HEK293T (cell line): Measurements from ENCODE around the gene SAMSN1.

Experiments
- CTCF ChIA-PET: fragments of 350-600 bp; formaldehyde crosslinking; extraction: SDS; loops from one replicate; lab custom pipeline; 2021; ENCODE audit warnings: antibody characterized with exemption, inconsistent platforms; lab: Yijun Ruan, JAX
- POLR2A ChIA-PET: fragments of 350-600 bp; formaldehyde crosslinking; extraction: SDS; loops from one replicate; lab custom pipeline; 2020; ENCODE audit warnings: antibody characterized with exemption, inconsistent platforms; lab: Yijun Ruan, JAX
- DNase-seq: peaks from one replicate; pipeline ENCODE4 v3.0.0; 2012; ENCODE audit warnings: mixed read lengths; ENCODE audit errors: extremely low spot score
- ARNT ChIP-seq: fragments of 450-650 bp; IDR thresholded peaks from 2 replicates; pipeline ENCODE4 v1.6.1; 2017; ENCODE audit warnings: mild to moderate bottlenecking
- BHLHE40 ChIP-seq: fragments of 450-650 bp; IDR thresholded peaks from 2 replicates; pipeline ENCODE4 v1.6.1; 2016; ENCODE audit warnings: mild to moderate bottlenecking, moderate library complexity, borderline replicate concordance
- CTBP1 ChIP-seq: fragments of 450-650 bp; IDR thresholded peaks from 2 replicates; pipeline ENCODE4 v1.6.1; 2016; ENCODE audit warnings: borderline replicate concordance
- ELF4 ChIP-seq: fragments of 450-650 bp; IDR thresholded peaks from 2 replicates; pipeline ENCODE4 v1.6.1; 2017; ENCODE audit warnings: antibody characterized with exemption
- FOXA1 ChIP-seq: fragments of 450-650 bp; IDR thresholded peaks from 2 replicates; pipeline ENCODE4 v1.6.1; 2016; ENCODE audit warnings: mild to moderate bottlenecking
- FOXK2 ChIP-seq: fragments of 450-650 bp; IDR thresholded peaks from 2 replicates; pipeline ENCODE4 v1.6.1; 2016; ENCODE audit warnings: mild to moderate bottlenecking
- FOXM1 ChIP-seq: fragments of 450-650 bp; IDR thresholded peaks from 2 replicates; pipeline ENCODE4 v1.6.1; 2017; ENCODE audit warnings: mild to moderate bottlenecking, borderline replicate concordance
- HDGF ChIP-seq: fragments of 450-650 bp; IDR thresholded peaks from 2 replicates; pipeline ENCODE4 v1.6.1; 2017; ENCODE audit warnings: antibody characterized with exemption, borderline replicate concordance
- L3MBTL2 ChIP-seq: fragments of 450-650 bp; conservative IDR thresholded peaks from 2 replicates; pipeline ENCODE4 v1.6.1; 2016; ENCODE audit warnings: mild to moderate bottlenecking
- LEF1 ChIP-seq: fragments of 450-650 bp; IDR thresholded peaks from 2 replicates; pipeline ENCODE4 v1.6.1; 2017; ENCODE audit warnings: mild to moderate bottlenecking, borderline replicate concordance
- NFRKB ChIP-seq: fragments of 450-650 bp; IDR thresholded peaks from 2 replicates; pipeline ENCODE4 v1.6.1; 2016; ENCODE audit warnings: mild to moderate bottlenecking, moderate library complexity
- PKNOX1 ChIP-seq: fragments of 450-650 bp; IDR thresholded peaks from 2 replicates; pipeline ENCODE4 v1.6.1; 2016
- SP1 ChIP-seq: fragments of 450-650 bp; IDR thresholded peaks from 2 replicates; pipeline ENCODE4 v1.6.1; 2017
- SUZ12 ChIP-seq: fragments of 450-650 bp; IDR thresholded peaks from 2 replicates; pipeline ENCODE4 v1.6.1; 2016; ENCODE audit warnings: mild to moderate bottlenecking
- TARDBP ChIP-seq: fragments of 450-650 bp; IDR thresholded peaks from 2 replicates; pipeline ENCODE4 v1.6.1; 2016
- ZNF384 ChIP-seq: fragments of 450-650 bp; IDR thresholded peaks from 2 replicates; pipeline ENCODE4 v1.6.1; 2016

Gene SAMSN1

GRCh38 chr21:14538483-14538882 is 7.6 kb downstream of the SAMSN1 start:
- POLR2A ChIA-PET = no interaction called here
- no peak for DNase-seq
- CTCF ChIA-PET = no interaction called here

DNA sequence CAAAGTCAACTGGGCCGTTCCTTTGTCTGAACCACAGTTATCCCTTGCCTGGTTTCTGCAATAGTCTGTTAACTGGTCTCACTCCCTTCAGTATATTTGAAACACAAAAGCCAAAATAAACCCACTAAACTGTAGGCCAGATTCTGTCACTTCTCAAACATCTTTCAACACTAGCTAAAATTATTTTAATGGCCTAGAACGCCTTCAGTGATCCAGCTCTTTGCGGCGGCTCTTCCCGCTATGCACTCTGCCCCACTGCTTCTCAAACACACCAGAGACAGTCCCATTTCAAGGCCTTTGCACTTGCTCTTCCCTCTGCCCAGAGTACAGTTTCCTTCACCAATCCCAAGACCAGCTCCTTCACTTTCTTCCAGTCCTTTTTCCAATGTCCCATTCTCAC is 9.2 kb downstream of the SAMSN1 start:
- ChIA-PET POLR2A (no interaction called here), CTCF (no interaction called here)
- DNase-seq = no peak
- TF ChIP-seq NFRKB = no peak
- TF ChIP-seq ZNF384 = no peak
- TF ChIP-seq SUZ12 = no peak
- no peak for TF ChIP-seq BHLHE40

More at GRCh38 chr21:14538483-14538882, 7.6 kb downstream of the SAMSN1 start:
- TF ChIP-seq PKNOX1 = no peak
- no peak for TF ChIP-seq NFRKB
- no peak for TF ChIP-seq HDGF
- no peak for TF ChIP-seq LEF1
- no peak for TF ChIP-seq BHLHE40
- no peak for TF ChIP-seq L3MBTL2
- TF ChIP-seq FOXA1 = no peak
- no peak for TF ChIP-seq TARDBP
- TF ChIP-seq ARNT = no peak
- TF ChIP-seq SP1 = no peak
- no peak for TF ChIP-seq SUZ12
- no peak for TF ChIP-seq ELF4
- no peak for TF ChIP-seq ZNF384
- TF ChIP-seq FOXK2 = no peak
- TF ChIP-seq FOXM1 = no peak
- TF ChIP-seq CTBP1 = no peak

- DNase-seq = no peak
- TF ChIP-seq BHLHE40 (no peak), ARNT (no peak), PKNOX1 (no peak), ELF4 (no peak), HDGF (no peak), TARDBP (no peak), LEF1 (no peak), CTBP1 (no peak), FOXM1 (no peak), FOXK2 (no peak), ZNF384 (no peak), FOXA1 (no peak)
- POLR2A ChIA-PET = no interaction called here
- CTCF ChIA-PET = no interaction called here
These were observed 10.4 kb downstream of the SAMSN1 start for GRCh38 chr21:14535702-14536101.

- ChIA-PET CTCF (no interaction called here), POLR2A (no interaction called here)
- TF ChIP-seq SUZ12 = no peak
- no peak for TF ChIP-seq FOXA1
- TF ChIP-seq ELF4 = no peak
- TF ChIP-seq FOXK2 = no peak
- TF ChIP-seq SP1 = no peak
- TF ChIP-seq CTBP1 = no peak
- TF ChIP-seq NFRKB = no peak
- TF ChIP-seq LEF1 = no peak
- no peak for TF ChIP-seq TARDBP
- no peak for TF ChIP-seq L3MBTL2
- TF ChIP-seq HDGF = no peak
- DNase-seq = no peak
These were observed 12.4 kb downstream of the SAMSN1 start for GRCh38 chr21:14533499-14534428.

DNA sequence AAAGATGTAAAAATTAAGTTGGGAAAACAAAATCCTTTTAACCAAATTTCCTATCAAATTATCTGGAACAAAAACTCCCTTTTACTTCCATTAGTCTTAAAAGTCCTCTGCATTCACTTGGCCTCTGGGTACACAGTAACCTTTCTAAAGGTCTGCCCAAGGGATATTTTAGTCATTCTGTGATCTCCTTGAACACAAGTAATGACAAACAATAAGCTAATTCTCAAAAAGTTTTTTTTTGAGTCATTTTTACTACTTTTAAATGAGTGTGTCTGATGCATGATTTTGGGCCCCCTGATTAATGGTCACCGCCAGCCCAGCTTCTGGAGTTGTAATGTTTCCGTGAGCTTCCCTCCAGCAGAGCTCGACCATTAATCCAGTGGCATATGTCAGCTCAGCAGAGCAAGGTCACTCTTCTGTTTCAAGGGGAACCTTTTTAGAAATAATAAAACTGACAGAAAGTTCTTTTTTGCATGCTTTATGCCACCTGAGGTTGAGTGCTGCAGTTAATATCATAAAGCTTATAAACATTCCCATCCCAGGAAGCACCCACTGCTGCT is 14.3 kb downstream of the SAMSN1 start:
- no peak for DNase-seq
- TF ChIP-seq PKNOX1 = 0 out of 2 replicates have a peak, but pooled peaks have one; percentile 27
- no peak for TF ChIP-seq TARDBP
- POLR2A ChIA-PET = no interaction called here
- CTCF ChIA-PET = no interaction called here

GRCh38 chr21:14530592-14530991 is 15.5 kb downstream of the SAMSN1 start:
- ChIA-PET CTCF (no interaction called here), POLR2A (no interaction called here)
- TF ChIP-seq SP1 (no peak), FOXM1 (no peak), HDGF (no peak)
- no peak for DNase-seq

DNA sequence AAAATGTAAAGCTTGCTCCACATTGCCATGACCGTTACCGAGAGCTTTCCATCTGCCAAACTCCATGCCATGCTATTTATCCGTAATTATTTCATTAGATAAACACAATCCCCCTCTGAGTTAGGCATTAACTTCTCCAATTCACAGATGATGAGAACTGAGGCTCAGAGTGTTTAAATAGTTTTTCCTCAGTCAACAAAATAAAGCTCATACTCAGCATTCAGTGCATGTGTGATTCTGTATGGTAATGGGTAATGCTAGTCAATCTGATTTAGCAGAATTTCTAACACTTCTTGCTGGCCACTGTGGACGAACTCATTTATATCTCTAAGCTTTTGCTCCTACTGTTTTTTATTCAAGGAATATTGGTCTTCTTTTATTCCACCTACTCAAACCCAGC is 17.3 kb downstream of the SAMSN1 start:
- no peak for DNase-seq
- CTCF ChIA-PET = no interaction called here
- POLR2A ChIA-PET = no interaction called here
- no peak for TF ChIP-seq BHLHE40
- TF ChIP-seq FOXK2 = no peak
- no peak for TF ChIP-seq LEF1
- no peak for TF ChIP-seq ARNT
- no peak for TF ChIP-seq L3MBTL2
- no peak for TF ChIP-seq FOXM1
- TF ChIP-seq SP1 = no peak
- no peak for TF ChIP-seq PKNOX1
- TF ChIP-seq TARDBP = no peak
- TF ChIP-seq ZNF384 = no peak
- no peak for TF ChIP-seq CTBP1
- TF ChIP-seq NFRKB = no peak
- TF ChIP-seq FOXA1 = no peak
